Fibroblast of lung (primary cell): ENCODE measurements around the gene TRAM2.

ENCODE experiments used
- CTCF ChIP-seq, 2 donors: IDR thresholded peaks in 1 of 2; conservative IDR thresholded peaks in 1 of 2; 1 replicate in 1 of 2; 2 replicates in 1 of 2; pipeline ENCODE4 v1.5.1; 2011 to 2012; ENCODE audit warnings: low read length in 2 of 2, control low read depth in 1 of 2, inconsistent platforms in 1 of 2, low read depth in 1 of 2, mild to moderate bottlenecking in 1 of 2
- EZH2 ChIP-seq: IDR thresholded peaks from 2 replicates; pipeline ENCODE4 v1.5.1; 2012; ENCODE audit warnings: low read length, control low read depth, mild to moderate bottlenecking; ENCODE audit errors: missing control alignments

- no peak for TF ChIP-seq EZH2
- TF ChIP-seq CTCF (conservative IDR thresholded peaks at IDR 0.05 in 1 of 2, IDR thresholded peaks at IDR 0.05 in 1 of 2; ENCODE audit: low read depth in 1 of 2, low read length in 2 of 2) = no peak
These were observed 73.5 kb downstream of the TRAM2 start for GRCh38 chr6:52503323-52503747.
